Brain microvascular endothelial cell (primary cell): ENCODE measurements around the gene HIP1.
A peak's percentile ranks its signal among the peaks of the same experiment; 100 is the strongest.

Experiments used
- DNase-seq: peaks from one replicate; pipeline ENCODE4 v3.0.0-alpha.2; 2020
- H3K27ac ChIP-seq: fragments of 250-450 bp; sonication (Bioruptor Pico); 2 replicates; pipeline ENCODE4 v1.5.1; 2020; ENCODE audit warnings: mild to moderate bottlenecking, moderate library complexity
- H3K27me3 ChIP-seq: fragments of 250-450 bp; sonication (Bioruptor Pico); replicated peaks from 2 replicates; pipeline ENCODE4 v1.5.1; 2020; ENCODE audit warnings: mild to moderate bottlenecking
- H3K36me3 ChIP-seq: fragments of 250-450 bp; sonication (Bioruptor Pico); replicated peaks from 2 replicates; pipeline ENCODE4 v1.5.1; 2020; ENCODE audit warnings: mild to moderate bottlenecking
- H3K4me3 ChIP-seq: 2 replicates; pipeline ENCODE4 v1.5.1; 2011; ENCODE audit warnings: low read depth, mild to moderate bottlenecking, control low read depth, low read length, moderate library complexity
- in situ Hi-C: cut with HindIII; loops from 2 replicates; pipeline ENCODE4 v1.10.0; 2017; ENCODE audit warnings: low sequenced_read_pairs, low pct_ligation_motif_present
- TF ChIP-seq, protein P1 (sequence below): IDR thresholded peaks from 2 replicates; pipeline ENCODE4 v1.5.1; 2011; ENCODE audit warnings: low read depth, mild to moderate bottlenecking, moderate library complexity, low read length, control low read depth, inconsistent platforms; ENCODE audit errors: missing control alignments

HIP1 gene

DNA sequence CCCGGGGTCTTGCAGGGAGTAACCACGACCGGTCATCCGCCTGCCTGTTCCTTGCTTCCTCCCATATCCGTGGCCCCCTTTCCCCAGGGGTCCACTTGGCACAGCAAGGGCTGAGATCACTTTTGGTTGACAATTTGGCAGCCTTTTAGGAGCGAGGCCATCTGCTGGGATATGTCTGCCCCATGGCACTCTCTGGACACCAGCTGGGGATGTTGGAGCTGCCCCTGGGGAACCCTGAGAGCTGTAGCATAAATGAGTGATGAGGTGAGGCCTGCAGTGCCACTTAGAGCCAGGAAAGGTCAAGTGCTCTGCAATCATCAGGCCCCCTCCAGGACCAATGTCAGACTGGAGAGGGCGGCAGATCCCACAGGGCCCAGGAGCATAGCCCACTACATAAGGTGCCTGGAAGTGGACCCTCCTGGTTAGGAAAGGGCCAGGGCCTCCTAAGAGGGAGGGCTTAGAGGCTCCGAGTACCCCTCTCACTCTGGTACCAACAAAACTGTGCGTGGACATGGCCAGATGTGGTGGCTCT lies 92.1 kb downstream of the HIP1 start:
- TF ChIP-seq, protein P1, sequence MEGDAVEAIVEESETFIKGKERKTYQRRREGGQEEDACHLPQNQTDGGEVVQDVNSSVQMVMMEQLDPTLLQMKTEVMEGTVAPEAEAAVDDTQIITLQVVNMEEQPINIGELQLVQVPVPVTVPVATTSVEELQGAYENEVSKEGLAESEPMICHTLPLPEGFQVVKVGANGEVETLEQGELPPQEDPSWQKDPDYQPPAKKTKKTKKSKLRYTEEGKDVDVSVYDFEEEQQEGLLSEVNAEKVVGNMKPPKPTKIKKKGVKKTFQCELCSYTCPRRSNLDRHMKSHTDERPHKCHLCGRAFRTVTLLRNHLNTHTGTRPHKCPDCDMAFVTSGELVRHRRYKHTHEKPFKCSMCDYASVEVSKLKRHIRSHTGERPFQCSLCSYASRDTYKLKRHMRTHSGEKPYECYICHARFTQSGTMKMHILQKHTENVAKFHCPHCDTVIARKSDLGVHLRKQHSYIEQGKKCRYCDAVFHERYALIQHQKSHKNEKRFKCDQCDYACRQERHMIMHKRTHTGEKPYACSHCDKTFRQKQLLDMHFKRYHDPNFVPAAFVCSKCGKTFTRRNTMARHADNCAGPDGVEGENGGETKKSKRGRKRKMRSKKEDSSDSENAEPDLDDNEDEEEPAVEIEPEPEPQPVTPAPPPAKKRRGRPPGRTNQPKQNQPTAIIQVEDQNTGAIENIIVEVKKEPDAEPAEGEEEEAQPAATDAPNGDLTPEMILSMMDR = no peak
- no peak for DNase-seq
- Histone ChIP-seq H3K4me3 (no peak overlapping the region), H3K36me3 (no peaks in the 10 kb centered on the region), H3K27ac (no peak overlapping the region), H3K27me3 (no peaks in the 10 kb centered on the region)
- in situ Hi-C loops = no loop called here

GRCh38 chr7:75645570-75645969 lies 93.2 kb downstream of the HIP1 start:
- TF ChIP-seq, protein P1 = no peak
- H3K27ac ChIP-seq = no peak overlapping the region
- H3K36me3 ChIP-seq = no peaks in the 10 kb centered on the region
- H3K4me3 ChIP-seq = no peak overlapping the region
- no peaks in the 10 kb centered on the region for H3K27me3 ChIP-seq
- in situ Hi-C loops = no loop called here
- DNase-seq = no peak

DNA sequence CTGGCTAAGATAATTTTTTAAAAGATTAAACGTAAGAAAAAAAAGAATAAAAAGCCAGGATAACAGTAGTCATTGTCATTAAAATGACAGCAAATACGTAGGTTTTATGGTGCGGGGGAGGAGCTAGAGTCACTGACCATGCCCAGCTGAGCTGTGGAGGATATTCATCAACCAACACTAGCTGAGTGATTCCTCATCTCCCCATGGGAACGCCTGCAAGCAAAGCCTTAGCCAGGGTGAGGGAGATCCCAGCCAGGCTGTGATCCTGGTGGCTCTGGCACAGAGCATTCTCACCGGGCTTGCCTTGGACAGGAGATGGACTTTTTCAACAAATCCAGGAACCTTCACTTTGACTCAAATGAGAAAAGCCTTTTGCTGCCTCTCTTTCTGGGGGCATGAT lies 94.2 kb downstream of the HIP1 start:
- no peak overlapping the region for H3K27ac ChIP-seq
- H3K4me3 ChIP-seq = no peak overlapping the region
- no peak for DNase-seq
- TF ChIP-seq, protein P1 = no peak
- H3K27me3 ChIP-seq = no peaks in the 10 kb centered on the region
- H3K36me3 ChIP-seq = no peaks in the 10 kb centered on the region
- in situ Hi-C loops = no loop called here

DNA sequence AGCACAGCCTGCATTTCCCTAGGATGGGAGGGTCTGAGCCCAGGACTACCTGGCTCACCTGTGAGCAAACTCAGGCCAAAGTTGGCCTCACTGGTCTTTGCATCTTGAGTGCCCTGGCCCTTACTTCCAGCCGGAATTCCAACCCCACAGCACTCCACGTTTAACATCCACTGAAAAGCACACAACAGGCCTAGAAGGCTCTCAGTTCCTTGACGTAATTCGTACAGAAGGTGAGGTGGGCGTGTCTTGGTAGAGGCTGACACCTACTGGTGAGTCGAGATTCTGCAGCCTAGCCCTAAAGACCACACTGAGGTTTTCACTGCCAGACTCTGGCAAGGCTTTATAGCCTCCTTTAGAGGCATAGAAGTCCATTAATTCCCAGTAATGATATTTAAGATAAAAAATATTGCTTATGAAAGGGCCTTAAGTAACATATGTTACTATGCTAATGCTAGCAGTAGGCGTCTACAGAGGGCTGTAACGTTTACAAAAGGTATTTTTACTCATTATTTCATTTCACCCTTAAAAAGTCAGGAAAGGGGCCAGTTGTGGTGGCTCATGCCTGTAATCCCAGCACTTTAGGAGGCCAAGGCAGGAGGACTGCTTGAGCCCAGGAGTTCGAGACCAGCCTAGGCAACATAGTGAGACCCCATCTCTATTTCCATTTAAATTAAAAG lies 95.8 kb downstream of the HIP1 start:
- no peak overlapping the region for H3K27ac ChIP-seq
- peak; percentile 61 for DNase-seq
- no peak overlapping the region for H3K4me3 ChIP-seq
- TF ChIP-seq, protein P1 = peak; percentile 88
- in situ Hi-C loops = no loop called here
- no peaks in the 10 kb centered on the region for H3K36me3 ChIP-seq
- no peaks in the 10 kb centered on the region for H3K27me3 ChIP-seq

GRCh38 chr7:75640201-75640600 lies 98.5 kb downstream of the HIP1 start:
- Histone ChIP-seq H3K27ac (no peak overlapping the region), H3K36me3 (no peaks in the 10 kb centered on the region), H3K27me3 (no peaks in the 10 kb centered on the region), H3K4me3 (no peak overlapping the region)
- in situ Hi-C loops = no loop called here
- DNase-seq = no peak
- TF ChIP-seq, protein P1 = no peak

DNA sequence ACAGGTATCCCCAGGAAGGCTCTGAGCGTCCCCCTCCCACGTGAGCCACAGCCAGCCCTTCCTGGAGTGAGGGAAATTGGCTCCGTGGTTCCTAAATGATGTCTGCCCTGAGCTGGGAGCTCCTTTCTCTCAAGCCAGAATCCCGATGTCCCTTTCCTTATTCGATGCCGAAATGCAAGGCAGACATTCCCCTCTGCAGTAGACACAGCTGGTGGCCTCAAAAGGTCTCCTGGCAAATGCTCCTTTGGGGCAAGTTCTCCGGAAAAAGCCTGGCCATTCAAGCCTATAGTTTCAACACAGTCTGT lies 98.9 kb downstream of the HIP1 start:
- in situ Hi-C loops = no loop called here
- H3K27me3 ChIP-seq = no peaks in the 10 kb centered on the region
- H3K4me3 ChIP-seq = peak overlapping the region; percentile 61
- no peak for DNase-seq
- TF ChIP-seq, protein P1 = no peak
- no peak overlapping the region for H3K27ac ChIP-seq
- no peaks in the 10 kb centered on the region for H3K36me3 ChIP-seq
